ENCODE results near the gene RFT1.

The RFT1 gene

DNA sequence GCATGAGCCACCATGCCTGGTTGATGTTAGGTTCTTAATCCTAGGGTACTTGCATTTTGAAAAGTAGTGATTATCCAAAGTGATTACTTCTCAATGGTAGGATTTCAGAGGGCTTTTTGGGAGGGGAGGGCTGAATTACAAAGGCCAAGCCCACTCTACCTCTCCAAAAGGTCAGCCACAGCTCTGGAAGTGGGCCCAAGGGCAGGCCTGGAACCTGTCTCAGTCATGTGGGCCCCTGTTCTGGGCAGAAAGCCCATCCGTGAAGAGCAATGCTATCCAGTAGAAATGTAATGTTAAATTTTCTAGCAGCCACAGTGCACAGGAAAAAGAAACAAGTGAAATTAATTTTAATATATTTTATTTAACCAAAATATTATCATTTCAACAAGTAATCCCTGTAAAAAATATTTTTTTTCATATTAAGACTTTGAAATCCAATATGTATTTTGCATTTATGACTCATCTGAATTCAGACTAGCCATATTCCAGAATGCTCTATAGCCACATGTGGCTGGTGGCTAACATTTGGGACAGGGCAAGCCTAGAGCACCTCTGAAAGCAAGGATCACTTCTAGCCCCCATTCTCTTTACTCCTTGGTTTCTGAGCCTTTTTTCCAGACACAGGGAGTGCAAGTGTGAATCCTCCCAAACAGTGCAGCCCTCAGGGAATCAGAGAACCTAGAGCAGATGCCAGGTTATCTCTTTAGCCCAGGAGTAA lies 16.8 kb downstream of the RFT1 start:
- TF ChIP-seq ZC3H10 (CRISPR knock-in tag; IDR thresholded peaks at IDR 0.05) (no peak), PATZ1 (CRISPR knock-in tag; IDR thresholded peaks at IDR 0.05; ENCODE audit: borderline replicate concordance) (no peak), CSDC2 (CRISPR knock-in tag; IDR thresholded peaks at IDR 0.05) (no peak), ARNTL (CRISPR knock-in tag; IDR thresholded peaks at IDR 0.05; ENCODE audit: borderline replicate concordance, low read depth) (no peak), CREB5 (CRISPR knock-in tag; IDR thresholded peaks at IDR 0.05; ENCODE audit: low read depth) (no peak), ISL1 (CRISPR knock-in tag; IDR thresholded peaks at IDR 0.05) (no peak), BACH2 (CRISPR knock-in tag; IDR thresholded peaks at IDR 0.05; ENCODE audit: borderline replicate concordance) (no peak), GLIS3 (CRISPR knock-in tag; IDR thresholded peaks at IDR 0.05) (no peak), ZNF8 (CRISPR knock-in tag; IDR thresholded peaks at IDR 0.05) (no peak), PPARA (CRISPR knock-in tag; IDR thresholded peaks at IDR 0.05; ENCODE audit: borderline replicate concordance) (no peak), TOX (CRISPR knock-in tag; IDR thresholded peaks at IDR 0.05; ENCODE audit: borderline replicate concordance) (no peak), ZFP30 (CRISPR knock-in tag; IDR thresholded peaks at IDR 0.05) (no peak), OSR1 (CRISPR knock-in tag; IDR thresholded peaks at IDR 0.05) (no peak), TCF4 (CRISPR knock-in tag; IDR thresholded peaks at IDR 0.05; ENCODE audit: borderline replicate concordance) (no peak)

GRCh38 chr3:53111822-53112221 lies 18.4 kb downstream of the RFT1 start:
- no peak for TF ChIP-seq ZNF8 (CRISPR knock-in tag; IDR thresholded peaks at IDR 0.05)
- no peak for TF ChIP-seq TOX (CRISPR knock-in tag; IDR thresholded peaks at IDR 0.05; ENCODE audit: borderline replicate concordance)
- TF ChIP-seq PPARA (CRISPR knock-in tag; IDR thresholded peaks at IDR 0.05; ENCODE audit: borderline replicate concordance), result no peak
- no peak for TF ChIP-seq RARB (CRISPR knock-in tag; IDR thresholded peaks at IDR 0.05)
- TF ChIP-seq CSRNP3 (CRISPR knock-in tag; IDR thresholded peaks at IDR 0.05), result no peak
- no peak for TF ChIP-seq TCF4 (CRISPR knock-in tag; IDR thresholded peaks at IDR 0.05; ENCODE audit: borderline replicate concordance)
- TF ChIP-seq TSHZ2 (CRISPR knock-in tag; IDR thresholded peaks at IDR 0.05), result no peak
- TF ChIP-seq ISL1 (CRISPR knock-in tag; IDR thresholded peaks at IDR 0.05), result no peak
- TF ChIP-seq PATZ1 (CRISPR knock-in tag; IDR thresholded peaks at IDR 0.05; ENCODE audit: borderline replicate concordance), result no peak
- TF ChIP-seq ZFP30 (CRISPR knock-in tag; IDR thresholded peaks at IDR 0.05), result no peak
- TF ChIP-seq OSR1 (CRISPR knock-in tag; IDR thresholded peaks at IDR 0.05), result no peak
- no peak for TF ChIP-seq GLIS3 (CRISPR knock-in tag; IDR thresholded peaks at IDR 0.05)
- TF ChIP-seq CREB5 (CRISPR knock-in tag; IDR thresholded peaks at IDR 0.05; ENCODE audit: low read depth), result no peak
- no peak for TF ChIP-seq BACH2 (CRISPR knock-in tag; IDR thresholded peaks at IDR 0.05; ENCODE audit: borderline replicate concordance)
- TF ChIP-seq ZNF70 (CRISPR knock-in tag; IDR thresholded peaks at IDR 0.05), result no peak
- no peak for TF ChIP-seq ARNTL (CRISPR knock-in tag; IDR thresholded peaks at IDR 0.05; ENCODE audit: borderline replicate concordance, low read depth)
- TF ChIP-seq SNAI2 (CRISPR knock-in tag; IDR thresholded peaks at IDR 0.05), result no peak
- TF ChIP-seq POU6F1 (CRISPR knock-in tag; IDR thresholded peaks at IDR 0.05; ENCODE audit: borderline replicate concordance, low read depth), result no peak
- TF ChIP-seq ZC3H10 (CRISPR knock-in tag; IDR thresholded peaks at IDR 0.05), result no peak
- no peak for TF ChIP-seq ESRRG (CRISPR knock-in tag; IDR thresholded peaks at IDR 0.05)
- ATAC-seq, result no peak

More for the DNA sequence above, 16.8 kb downstream of the RFT1 start:
- peak; percentile 39 for ATAC-seq
